ENCODE data around the gene AURKA.

Gene AURKA

DNA sequence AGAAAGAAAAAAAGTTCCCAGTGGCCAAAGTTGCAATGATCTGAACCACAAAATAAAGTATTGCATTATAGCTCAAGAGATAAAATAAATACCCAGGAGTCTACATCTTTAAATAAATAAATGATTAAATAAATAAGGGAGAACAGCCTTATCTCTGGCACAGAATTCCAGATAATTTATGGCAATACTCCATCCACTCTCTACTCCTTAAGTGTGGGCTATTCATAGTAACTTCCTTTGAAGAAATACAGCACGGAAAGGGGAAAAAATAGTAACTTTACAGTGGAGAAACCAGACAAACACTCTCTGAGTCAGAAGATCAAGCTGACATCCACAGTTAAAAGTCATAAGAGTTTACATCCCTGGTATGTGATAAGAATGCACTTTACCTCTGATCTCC is 11.6 kb downstream of the AURKA start:
- Histone ChIP-seq H3K4me1 (no peaks in the 10 kb centered on the region), H3K9ac (no peak overlapping the region), H2AFZ (no peak overlapping the region), H3K27ac (no peak overlapping the region), H3K4me2 (ENCODE audit: low read length) (no peak overlapping the region), H3K79me2 (no peaks in the 10 kb centered on the region), H3K9me3 (ENCODE audit: control insufficient read depth, low read length) (no peaks in the 10 kb centered on the region), H3K36me3 (ENCODE audit: control insufficient read depth, insufficient read depth, low read length) (no peaks in the 10 kb centered on the region), H3K27me3 (ENCODE audit: control insufficient read depth, insufficient read depth, low read length) (no peaks in the 10 kb centered on the region), H3K4me3 (ENCODE audit: low read depth, low read length) (no peak overlapping the region)
- TF ChIP-seq, protein P1, sequence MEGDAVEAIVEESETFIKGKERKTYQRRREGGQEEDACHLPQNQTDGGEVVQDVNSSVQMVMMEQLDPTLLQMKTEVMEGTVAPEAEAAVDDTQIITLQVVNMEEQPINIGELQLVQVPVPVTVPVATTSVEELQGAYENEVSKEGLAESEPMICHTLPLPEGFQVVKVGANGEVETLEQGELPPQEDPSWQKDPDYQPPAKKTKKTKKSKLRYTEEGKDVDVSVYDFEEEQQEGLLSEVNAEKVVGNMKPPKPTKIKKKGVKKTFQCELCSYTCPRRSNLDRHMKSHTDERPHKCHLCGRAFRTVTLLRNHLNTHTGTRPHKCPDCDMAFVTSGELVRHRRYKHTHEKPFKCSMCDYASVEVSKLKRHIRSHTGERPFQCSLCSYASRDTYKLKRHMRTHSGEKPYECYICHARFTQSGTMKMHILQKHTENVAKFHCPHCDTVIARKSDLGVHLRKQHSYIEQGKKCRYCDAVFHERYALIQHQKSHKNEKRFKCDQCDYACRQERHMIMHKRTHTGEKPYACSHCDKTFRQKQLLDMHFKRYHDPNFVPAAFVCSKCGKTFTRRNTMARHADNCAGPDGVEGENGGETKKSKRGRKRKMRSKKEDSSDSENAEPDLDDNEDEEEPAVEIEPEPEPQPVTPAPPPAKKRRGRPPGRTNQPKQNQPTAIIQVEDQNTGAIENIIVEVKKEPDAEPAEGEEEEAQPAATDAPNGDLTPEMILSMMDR (IDR thresholded peaks at IDR 0.05) = no peak

DNA sequence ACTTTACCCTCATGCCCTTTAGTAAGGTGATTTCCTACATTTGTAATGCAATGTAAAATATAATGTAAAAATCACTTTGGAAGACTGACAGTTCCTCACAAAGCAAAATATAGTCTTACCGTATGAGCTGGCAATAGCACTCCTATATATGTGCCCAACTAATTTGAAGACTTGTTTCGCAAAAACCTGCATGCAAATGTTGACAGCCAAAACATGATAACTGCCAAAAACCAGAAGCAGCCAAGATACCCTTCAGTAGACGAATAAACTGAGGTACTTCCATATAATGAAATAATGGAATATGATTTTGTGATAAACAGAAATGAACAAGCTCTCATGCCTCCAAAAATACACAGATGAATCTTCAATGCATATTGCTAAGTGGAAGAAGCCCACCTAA is 13.6 kb downstream of the AURKA start:
- TF ChIP-seq, protein P1 (IDR thresholded peaks at IDR 0.05) = no peak
- Histone ChIP-seq H2AFZ (no peak overlapping the region), H3K9me3 (ENCODE audit: control insufficient read depth, low read length) (no peaks in the 10 kb centered on the region), H3K27me3 (ENCODE audit: control insufficient read depth, insufficient read depth, low read length) (no peaks in the 10 kb centered on the region), H3K4me2 (ENCODE audit: low read length) (no peak overlapping the region), H3K9ac (no peak overlapping the region), H3K27ac (no peak overlapping the region), H3K4me3 (ENCODE audit: low read depth, low read length) (no peak overlapping the region), H3K4me1 (no peaks in the 10 kb centered on the region), H3K36me3 (ENCODE audit: control insufficient read depth, insufficient read depth, low read length) (no peaks in the 10 kb centered on the region), H3K79me2 (no peaks in the 10 kb centered on the region)

DNA sequence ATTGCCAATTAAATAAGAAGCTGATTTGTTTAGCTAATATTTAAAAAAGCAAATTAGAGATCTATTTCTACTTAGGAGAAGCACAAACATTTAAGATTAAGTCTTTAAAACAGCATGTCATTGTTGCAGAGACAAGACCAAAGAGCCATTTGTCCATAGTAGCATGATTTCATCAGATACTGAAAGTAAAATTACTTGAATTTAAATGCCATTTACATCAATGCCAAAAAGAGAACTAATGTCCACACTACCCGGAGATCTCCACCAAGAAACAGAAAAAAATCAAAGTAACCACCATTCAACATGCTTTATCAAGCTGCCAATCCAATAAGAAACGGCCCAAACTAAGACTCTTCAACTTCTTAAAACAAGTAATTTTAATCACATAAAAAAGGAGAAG is 15.7 kb downstream of the AURKA start:
- no peaks in the 10 kb centered on the region for H3K27me3 ChIP-seq (ENCODE audit: control insufficient read depth, insufficient read depth, low read length)
- TF ChIP-seq, protein P1 (IDR thresholded peaks at IDR 0.05) = no peak
- H3K4me1 ChIP-seq = no peaks in the 10 kb centered on the region
- no peak overlapping the region for H3K4me3 ChIP-seq (ENCODE audit: low read depth, low read length)
- H3K79me2 ChIP-seq = no peaks in the 10 kb centered on the region
- H3K9ac ChIP-seq = no peak overlapping the region
- no peaks in the 10 kb centered on the region for H3K36me3 ChIP-seq (ENCODE audit: control insufficient read depth, insufficient read depth, low read length)
- H2AFZ ChIP-seq = no peak overlapping the region
- H3K27ac ChIP-seq = no peak overlapping the region
- H3K4me2 ChIP-seq (ENCODE audit: low read length) = no peak overlapping the region
- H3K9me3 ChIP-seq (ENCODE audit: control insufficient read depth, low read length) = no peaks in the 10 kb centered on the region

DNA sequence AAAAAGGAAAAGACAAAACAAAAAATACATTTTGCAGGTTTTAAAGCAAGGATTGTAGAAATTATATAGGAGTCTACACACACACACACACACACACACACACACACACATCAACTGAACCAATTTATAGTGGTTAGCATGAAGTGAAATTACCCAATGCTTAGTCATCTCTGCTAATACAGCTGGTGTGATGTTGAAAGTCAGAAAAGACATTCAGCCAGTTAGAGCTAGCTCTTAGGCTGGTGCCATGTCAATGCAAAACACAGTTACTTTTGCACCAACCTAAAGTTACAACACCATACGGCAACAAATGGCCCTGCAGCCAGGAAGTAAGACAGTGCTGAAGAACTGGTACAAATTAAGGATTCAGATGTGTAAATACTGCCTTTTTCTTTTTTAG is 18.1 kb downstream of the AURKA start:
- Histone ChIP-seq H3K79me2 (no peaks in the 10 kb centered on the region), H3K4me3 (ENCODE audit: low read depth, low read length) (no peak overlapping the region), H3K27ac (no peak overlapping the region), H3K9me3 (ENCODE audit: control insufficient read depth, low read length) (no peaks in the 10 kb centered on the region), H3K36me3 (ENCODE audit: control insufficient read depth, insufficient read depth, low read length) (no peaks in the 10 kb centered on the region), H3K4me1 (no peaks in the 10 kb centered on the region), H2AFZ (no peak overlapping the region), H3K9ac (no peak overlapping the region), H3K27me3 (ENCODE audit: control insufficient read depth, insufficient read depth, low read length) (no peaks in the 10 kb centered on the region), H3K4me2 (ENCODE audit: low read length) (no peak overlapping the region)
- TF ChIP-seq, protein P1 (IDR thresholded peaks at IDR 0.05) = no peak

DNA sequence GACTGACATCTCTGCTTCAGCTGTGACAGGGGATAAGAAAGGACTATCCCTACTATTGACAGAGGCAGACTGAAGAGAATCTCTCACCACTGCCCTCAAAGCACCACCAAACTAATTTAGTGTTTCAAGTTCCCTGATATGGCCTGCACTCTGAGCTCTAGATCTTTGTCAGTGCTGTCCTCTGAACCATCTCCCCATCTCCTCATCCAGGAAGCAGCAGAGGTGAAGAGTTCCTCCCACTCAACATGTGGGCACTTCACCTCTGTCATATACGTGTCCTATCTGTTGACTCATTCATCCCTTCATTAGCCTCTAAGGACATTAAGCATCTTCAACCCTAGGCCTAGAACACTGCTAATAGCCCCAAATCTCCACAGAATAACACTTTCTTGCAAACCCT is 19.2 kb downstream of the AURKA start:
- H3K27ac ChIP-seq = no peak overlapping the region
- H3K79me2 ChIP-seq = no peaks in the 10 kb centered on the region
- H3K9ac ChIP-seq = no peak overlapping the region
- H3K9me3 ChIP-seq (ENCODE audit: control insufficient read depth, low read length) = no peaks in the 10 kb centered on the region
- TF ChIP-seq, protein P1 (IDR thresholded peaks at IDR 0.05) = no peak
- H3K27me3 ChIP-seq (ENCODE audit: control insufficient read depth, insufficient read depth, low read length) = no peaks in the 10 kb centered on the region
- no peaks in the 10 kb centered on the region for H3K4me1 ChIP-seq
- no peak overlapping the region for H3K4me3 ChIP-seq (ENCODE audit: low read depth, low read length)
- H3K4me2 ChIP-seq (ENCODE audit: low read length) = no peak overlapping the region
- H3K36me3 ChIP-seq (ENCODE audit: control insufficient read depth, insufficient read depth, low read length) = no peaks in the 10 kb centered on the region
- no peak overlapping the region for H2AFZ ChIP-seq
